Epidermal melanocyte (primary cell): ENCODE data around the gene SPCS1.

Experiments used
- DNase-seq: peaks from one replicate; pipeline ENCODE4 v3.0.0; 2011; ENCODE audit warnings: low spot score; ENCODE audit not compliant: insufficient read length

SPCS1 gene

GRCh38 chr3:52730681-52731080 is 24.8 kb downstream of the SPCS1 start:
- no peak for DNase-seq

GRCh38 chr3:52731590-52731989 is 25.7 kb downstream of the SPCS1 start:
- no peak for DNase-seq

GRCh38 chr3:52733256-52733891 is 27.5 kb downstream of the SPCS1 start:
- DNase-seq: no peak

- DNase-seq: no peak
Measured at GRCh38 chr3:52739730-52740129, 33.8 kb downstream of the SPCS1 start.

GRCh38 chr3:52742418-52743041 is 36.6 kb downstream of the SPCS1 start:
- peak; percentile 21 for DNase-seq

GRCh38 chr3:52743152-52743551 is 37.2 kb downstream of the SPCS1 start:
- DNase-seq: no peak

- DNase-seq: no peak
Measured at GRCh38 chr3:52743721-52744120, 37.8 kb downstream of the SPCS1 start.

- DNase-seq: no peak
Measured at GRCh38 chr3:52752045-52752660, 46.2 kb downstream of the SPCS1 start.

- DNase-seq: no peak
Measured at GRCh38 chr3:52754373-52754772, 48.5 kb downstream of the SPCS1 start.

- no peak for DNase-seq
Measured at GRCh38 chr3:52756141-52756540, 50.2 kb downstream of the SPCS1 start.
